Activated CD4-positive, alpha-beta T cell treated with anti-CD3 and anti-CD28 coated beads, Interleukin-2, amount 50 U/mL, for 48 hours (primary cell): ENCODE measurements around the gene MST1.

ENCODE experiments used
- DNase-seq, 2 experiments: peaks; one replicate each; pipeline ENCODE4 v3.0.0-alpha.2; 2020

MST1 gene

GRCh38 chr3:49689046-49689907 is at the start of gene MST1, which contains the start of gene RNF123:
TSS of gene MST1 (minus strand) at chr3:49689474. CDS start at chr3:49688691, 783 bp downstream.
TSS of gene RNF123 (plus strand) at chr3:49689557. CDS start at chr3:49691166, 1,609 bp downstream.
- peak; percentile 91 to 92 for DNase-seq

- no peak for DNase-seq
These were observed 48.9 kb upstream of the MST1 start for GRCh38 chr3:49738067-49738713.

- no peak for DNase-seq
These were observed 45.5 kb upstream of the MST1 start for GRCh38 chr3:49734752-49735151.

GRCh38 chr3:49733551-49733950 is 44.3 kb upstream of the MST1 start:
- no peak for DNase-seq

- no peak for DNase-seq
These were observed 43.3 kb upstream of the MST1 start for GRCh38 chr3:49732597-49732996.

- no peak for DNase-seq
These were observed 40.8 kb upstream of the MST1 start for GRCh38 chr3:49729966-49730609.

- no peak for DNase-seq
These were observed 38.7 kb upstream of the MST1 start for GRCh38 chr3:49727924-49728361.

GRCh38 chr3:49727154-49727923 is 38.1 kb upstream of the MST1 start:
- DNase-seq: no peak

GRCh38 chr3:49725906-49726681 is 36.8 kb upstream of the MST1 start:
- no peak for DNase-seq

- DNase-seq: peak; percentile 37 to 38
These were observed 35.3 kb upstream of the MST1 start for GRCh38 chr3:49724586-49724985.

GRCh38 chr3:49723628-49724551 is 34.6 kb upstream of the MST1 start, which contains the start of gene GMPPB:
TSS of gene GMPPB (minus strand) at chr3:49723951. CDS start at chr3:49723726, 225 bp downstream.
- peak; percentile 92 to 95 for DNase-seq

GRCh38 chr3:49723296-49723627 is 34.0 kb upstream of the MST1 start:
- peak; percentile 66 to 72 for DNase-seq

- DNase-seq: no peak
These were observed 33.6 kb upstream of the MST1 start for GRCh38 chr3:49722896-49723295.

- DNase-seq: no peak
These were observed 32.9 kb upstream of the MST1 start for GRCh38 chr3:49721896-49722781.

- no peak for DNase-seq
These were observed 32.3 kb upstream of the MST1 start for GRCh38 chr3:49721596-49721895.

GRCh38 chr3:49720855-49721595 is 31.8 kb upstream of the MST1 start:
- DNase-seq: no peak

GRCh38 chr3:49719214-49719884 is 30.1 kb upstream of the MST1 start, which contains the start of gene AMIGO3:
TSS of gene AMIGO3 (minus strand) at chr3:49719684. CDS start at chr3:49719465, 219 bp downstream.
- DNase-seq: peak; percentile 94 to 96

- DNase-seq: peak in 1 of 2 experiments; percentile 30
These were observed 29.6 kb upstream of the MST1 start for GRCh38 chr3:49718858-49719213.
